HEK293 (cell line): ENCODE measurements around the gene COL5A1.

Experiments
- CTCF ChIA-PET: fragments of 350-600 bp; formaldehyde crosslinking; extraction: SDS; loops from one replicate; lab custom pipeline; 2021; ENCODE audit warnings: antibody characterized with exemption; lab: Yijun Ruan, JAX
- POLR2A ChIA-PET: fragments of 300-600 bp; formaldehyde crosslinking; extraction: SDS; loops from one replicate; lab custom pipeline; 2020; ENCODE audit warnings: antibody characterized with exemption, inconsistent platforms; lab: Yijun Ruan, JAX
- H3K27ac ChIP-seq: fragments of 200-500 bp; sonication (Bioruptor generic); 2 replicates; pipeline ENCODE4 v1.5.1; 2014; ENCODE audit warnings: low read depth, low read length, control low read depth, inconsistent platforms; ENCODE audit errors: extremely low read depth
- H3K36me3 ChIP-seq, 2 experiments: fragments of 200-500 bp in 1 of 2; sonication (Bioruptor generic) in 1 of 2; 1 replicate in 1 of 2; 2 replicates in 1 of 2; pipeline ENCODE4 v1.5.1; 2014 to 2017; ENCODE audit warnings: inconsistent platforms in 2 of 2, low read length in 2 of 2; ENCODE audit not compliant: control insufficient read depth in 2 of 2, insufficient read depth in 1 of 2
- H3K4me1 ChIP-seq: fragments of 200-500 bp; sonication (Bioruptor generic); 2 replicates; pipeline ENCODE4 v1.5.1; 2014; ENCODE audit warnings: mild to moderate bottlenecking, low read length, inconsistent platforms; ENCODE audit not compliant: control insufficient read depth, insufficient read depth
- H3K4me3 ChIP-seq: 2 replicates; pipeline ENCODE4 v1.5.1; 2011; ENCODE audit warnings: low read depth, mild to moderate bottlenecking, control low read depth, low read length, moderate library complexity
- H3K9me3 ChIP-seq: fragments of 200-500 bp; sonication (Bioruptor generic); 2 replicates; pipeline ENCODE4 v1.5.1; 2014; ENCODE audit warnings: low read depth, low read length, inconsistent platforms; ENCODE audit not compliant: control insufficient read depth, insufficient read depth
- BCL11A ChIP-seq: fragments of 450-650 bp; formaldehyde crosslinking; IDR thresholded peaks from 2 replicates; pipeline ENCODE4 v1.5.1; 2016; ENCODE audit warnings: low read depth, missing biosample characterization, missing genetic modification characterization
- BCL11B ChIP-seq: fragments of 450-650 bp; formaldehyde crosslinking; IDR thresholded peaks from 2 replicates; pipeline ENCODE4 v1.5.1; 2016; ENCODE audit warnings: low read depth, missing biosample characterization, missing genetic modification characterization
- MYNN ChIP-seq: fragments of 450-650 bp; formaldehyde crosslinking; IDR thresholded peaks from 2 replicates; pipeline ENCODE4 v1.5.1; 2016; ENCODE audit warnings: missing biosample characterization, missing genetic modification characterization, borderline replicate concordance
- SP2 ChIP-seq: fragments of 450-650 bp; formaldehyde crosslinking; IDR thresholded peaks from 2 replicates; pipeline ENCODE4 v1.5.1; 2016; ENCODE audit warnings: missing biosample characterization, missing genetic modification characterization
- SP7 ChIP-seq: fragments of 450-650 bp; formaldehyde crosslinking; IDR thresholded peaks from 2 replicates; pipeline ENCODE4 v1.5.1; 2016; ENCODE audit warnings: missing biosample characterization, missing genetic modification characterization
- ZIC2 ChIP-seq: fragments of 450-650 bp; formaldehyde crosslinking; IDR thresholded peaks from 2 replicates; pipeline ENCODE4 v1.5.1; 2016; ENCODE audit warnings: missing biosample characterization, missing genetic modification characterization
- ZNF175 ChIP-seq: fragments of 450-650 bp; formaldehyde crosslinking; IDR thresholded peaks from 2 replicates; pipeline ENCODE4 v1.5.1; 2016; ENCODE audit warnings: missing biosample characterization, missing genetic modification characterization
- ZNF223 ChIP-seq: fragments of 450-650 bp; formaldehyde crosslinking; IDR thresholded peaks from 2 replicates; pipeline ENCODE4 v1.5.1; 2016; ENCODE audit warnings: missing biosample characterization, missing genetic modification characterization
- ZNF292 ChIP-seq: fragments of 450-650 bp; formaldehyde crosslinking; IDR thresholded peaks from 2 replicates; pipeline ENCODE4 v1.5.1; 2016; ENCODE audit warnings: low read depth, missing biosample characterization, missing genetic modification characterization, borderline replicate concordance
- ZNF335 ChIP-seq: fragments of 450-650 bp; formaldehyde crosslinking; conservative IDR thresholded peaks from 2 replicates; pipeline ENCODE4 v1.5.1; 2016; ENCODE audit warnings: missing biosample characterization, missing genetic modification characterization
- ZNF37A ChIP-seq: fragments of 450-650 bp; IDR thresholded peaks from 2 replicates; pipeline ENCODE4 v1.5.1; 2018; ENCODE audit warnings: missing biosample characterization, missing genetic modification characterization
- ZNF423 ChIP-seq: fragments of 450-650 bp; formaldehyde crosslinking; IDR thresholded peaks from 2 replicates; pipeline ENCODE4 v1.5.1; 2016; ENCODE audit warnings: missing biosample characterization, missing genetic modification characterization
- ZNF514 ChIP-seq: fragments of 450-650 bp; formaldehyde crosslinking; IDR thresholded peaks from 2 replicates; pipeline ENCODE4 v1.5.1; 2016; ENCODE audit warnings: missing biosample characterization, missing genetic modification characterization
- ZNF707 ChIP-seq: fragments of 450-650 bp; formaldehyde crosslinking; IDR thresholded peaks from 2 replicates; pipeline ENCODE4 v1.5.1; 2016; ENCODE audit warnings: missing biosample characterization, missing genetic modification characterization
- ZNF837 ChIP-seq: fragments of 450-650 bp; formaldehyde crosslinking; IDR thresholded peaks from 2 replicates; pipeline ENCODE4 v1.5.1; 2016; ENCODE audit warnings: missing biosample characterization, missing genetic modification characterization
- ZSCAN30 ChIP-seq: fragments of 450-650 bp; IDR thresholded peaks from 2 replicates; pipeline ENCODE4 v1.5.1; 2018; ENCODE audit warnings: missing biosample characterization, mild to moderate bottlenecking, missing genetic modification characterization, moderate library complexity
- TF ChIP-seq, protein P1 (sequence below): fragments of 450-650 bp; formaldehyde crosslinking; IDR thresholded peaks from 2 replicates; pipeline ENCODE4 v1.5.1; 2016; ENCODE audit warnings: missing biosample characterization, missing genetic modification characterization, borderline replicate concordance
- TF ChIP-seq, protein P2 (sequence below): fragments of 450-650 bp; formaldehyde crosslinking; IDR thresholded peaks from 2 replicates; pipeline ENCODE4 v1.5.1; 2016; ENCODE audit warnings: missing biosample characterization, missing genetic modification characterization
- TF ChIP-seq, protein P3 (sequence below): fragments of 450-650 bp; formaldehyde crosslinking; IDR thresholded peaks from 2 replicates; pipeline ENCODE4; 2016; ENCODE audit warnings: missing biosample characterization, missing genetic modification characterization
- TF ChIP-seq, protein P4 (sequence below): fragments of 450-650 bp; formaldehyde crosslinking; IDR thresholded peaks from 2 replicates; pipeline ENCODE4 v1.5.1; 2017; ENCODE audit warnings: missing biosample characterization, missing genetic modification characterization

Gene COL5A1

DNA sequence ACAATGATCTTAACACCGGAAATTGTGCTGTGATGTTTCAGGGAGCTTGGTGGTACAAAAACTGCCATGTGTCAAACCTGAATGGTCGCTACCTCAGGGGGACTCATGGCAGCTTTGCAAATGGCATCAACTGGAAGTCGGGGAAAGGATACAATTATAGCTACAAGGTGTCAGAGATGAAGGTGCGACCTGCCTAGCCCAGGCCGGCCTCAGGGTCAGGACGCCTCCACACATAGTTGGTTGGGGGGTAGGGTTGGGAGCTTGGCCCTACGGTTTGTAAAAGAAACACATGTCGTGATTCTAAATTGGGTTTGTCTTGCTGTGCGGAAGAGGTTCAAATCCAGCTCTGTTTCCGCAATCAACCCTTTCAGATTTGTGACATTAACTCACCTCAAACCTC, 245.6 kb downstream of the COL5A1 start:
- POLR2A ChIA-PET: interaction anchor here (1.4 kb wide), 1 partner anchor 9 kb away, joined by 5 read pairs; no protein-coding TSS in a partner anchor
- Histone ChIP-seq H3K9me3 (no peaks in the 10 kb centered on the region), H3K27ac (no peak overlapping the region), H3K36me3 (no peaks in the 10 kb centered on the region), H3K4me3 (no peak overlapping the region), H3K4me1 (no peaks in the 10 kb centered on the region)
- TF ChIP-seq ZSCAN30 (tag by site-specific recombination) (no peak), ZIC2 (tag by site-specific recombination) (no peak), ZNF175 (tag by site-specific recombination) (no peak), ZNF707 (tag by site-specific recombination) (no peak), ZNF292 (no peak), ZNF514 (no peak), BCL11A (tag by site-specific recombination) (no peak), ZNF837 (tag by site-specific recombination) (no peak), ZNF37A (tag by site-specific recombination) (no peak), MYNN (tag by site-specific recombination) (no peak), SP7 (tag by site-specific recombination) (no peak), ZNF423 (no peak), SP2 (tag by site-specific recombination) (no peak), ZNF223 (no peak), ZNF335 (no peak), BCL11B (tag by site-specific recombination) (no peak)
- TF ChIP-seq, protein P1, sequence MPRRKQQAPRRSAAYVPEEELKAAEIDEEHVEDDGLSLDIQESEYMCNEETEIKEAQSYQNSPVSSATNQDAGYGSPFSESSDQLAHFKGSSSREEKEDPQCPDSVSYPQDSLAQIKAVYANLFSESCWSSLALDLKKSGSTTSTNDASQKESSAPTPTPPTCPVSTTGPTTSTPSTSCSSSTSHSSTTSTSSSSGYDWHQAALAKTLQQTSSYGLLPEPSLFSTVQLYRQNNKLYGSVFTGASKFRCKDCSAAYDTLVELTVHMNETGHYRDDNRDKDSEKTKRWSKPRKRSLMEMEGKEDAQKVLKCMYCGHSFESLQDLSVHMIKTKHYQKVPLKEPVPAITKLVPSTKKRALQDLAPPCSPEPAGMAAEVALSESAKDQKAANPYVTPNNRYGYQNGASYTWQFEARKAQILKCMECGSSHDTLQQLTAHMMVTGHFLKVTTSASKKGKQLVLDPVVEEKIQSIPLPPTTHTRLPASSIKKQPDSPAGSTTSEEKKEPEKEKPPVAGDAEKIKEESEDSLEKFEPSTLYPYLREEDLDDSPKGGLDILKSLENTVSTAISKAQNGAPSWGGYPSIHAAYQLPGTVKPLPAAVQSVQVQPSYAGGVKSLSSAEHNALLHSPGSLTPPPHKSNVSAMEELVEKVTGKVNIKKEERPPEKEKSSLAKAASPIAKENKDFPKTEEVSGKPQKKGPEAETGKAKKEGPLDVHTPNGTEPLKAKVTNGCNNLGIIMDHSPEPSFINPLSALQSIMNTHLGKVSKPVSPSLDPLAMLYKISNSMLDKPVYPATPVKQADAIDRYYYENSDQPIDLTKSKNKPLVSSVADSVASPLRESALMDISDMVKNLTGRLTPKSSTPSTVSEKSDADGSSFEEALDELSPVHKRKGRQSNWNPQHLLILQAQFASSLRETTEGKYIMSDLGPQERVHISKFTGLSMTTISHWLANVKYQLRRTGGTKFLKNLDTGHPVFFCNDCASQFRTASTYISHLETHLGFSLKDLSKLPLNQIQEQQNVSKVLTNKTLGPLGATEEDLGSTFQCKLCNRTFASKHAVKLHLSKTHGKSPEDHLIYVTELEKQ: no peak
- TF ChIP-seq, protein P2, sequence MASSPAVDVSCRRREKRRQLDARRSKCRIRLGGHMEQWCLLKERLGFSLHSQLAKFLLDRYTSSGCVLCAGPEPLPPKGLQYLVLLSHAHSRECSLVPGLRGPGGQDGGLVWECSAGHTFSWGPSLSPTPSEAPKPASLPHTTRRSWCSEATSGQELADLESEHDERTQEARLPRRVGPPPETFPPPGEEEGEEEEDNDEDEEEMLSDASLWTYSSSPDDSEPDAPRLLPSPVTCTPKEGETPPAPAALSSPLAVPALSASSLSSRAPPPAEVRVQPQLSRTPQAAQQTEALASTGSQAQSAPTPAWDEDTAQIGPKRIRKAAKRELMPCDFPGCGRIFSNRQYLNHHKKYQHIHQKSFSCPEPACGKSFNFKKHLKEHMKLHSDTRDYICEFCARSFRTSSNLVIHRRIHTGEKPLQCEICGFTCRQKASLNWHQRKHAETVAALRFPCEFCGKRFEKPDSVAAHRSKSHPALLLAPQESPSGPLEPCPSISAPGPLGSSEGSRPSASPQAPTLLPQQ: no peak
- TF ChIP-seq, protein P3, sequence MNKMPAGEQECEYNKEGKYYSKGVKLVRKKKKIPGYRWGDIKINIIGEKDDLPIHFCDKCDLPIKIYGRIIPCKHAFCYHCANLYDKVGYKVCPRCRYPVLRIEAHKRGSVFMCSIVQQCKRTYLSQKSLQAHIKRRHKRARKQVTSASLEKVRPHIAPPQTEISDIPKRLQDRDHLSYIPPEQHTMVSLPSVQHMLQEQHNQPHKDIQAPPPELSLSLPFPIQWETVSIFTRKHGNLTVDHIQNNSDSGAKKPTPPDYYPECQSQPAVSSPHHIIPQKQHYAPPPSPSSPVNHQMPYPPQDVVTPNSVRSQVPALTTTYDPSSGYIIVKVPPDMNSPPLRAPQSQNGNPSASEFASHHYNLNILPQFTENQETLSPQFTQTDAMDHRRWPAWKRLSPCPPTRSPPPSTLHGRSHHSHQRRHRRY (tag by site-specific recombination): no peak
- TF ChIP-seq, protein P4, sequence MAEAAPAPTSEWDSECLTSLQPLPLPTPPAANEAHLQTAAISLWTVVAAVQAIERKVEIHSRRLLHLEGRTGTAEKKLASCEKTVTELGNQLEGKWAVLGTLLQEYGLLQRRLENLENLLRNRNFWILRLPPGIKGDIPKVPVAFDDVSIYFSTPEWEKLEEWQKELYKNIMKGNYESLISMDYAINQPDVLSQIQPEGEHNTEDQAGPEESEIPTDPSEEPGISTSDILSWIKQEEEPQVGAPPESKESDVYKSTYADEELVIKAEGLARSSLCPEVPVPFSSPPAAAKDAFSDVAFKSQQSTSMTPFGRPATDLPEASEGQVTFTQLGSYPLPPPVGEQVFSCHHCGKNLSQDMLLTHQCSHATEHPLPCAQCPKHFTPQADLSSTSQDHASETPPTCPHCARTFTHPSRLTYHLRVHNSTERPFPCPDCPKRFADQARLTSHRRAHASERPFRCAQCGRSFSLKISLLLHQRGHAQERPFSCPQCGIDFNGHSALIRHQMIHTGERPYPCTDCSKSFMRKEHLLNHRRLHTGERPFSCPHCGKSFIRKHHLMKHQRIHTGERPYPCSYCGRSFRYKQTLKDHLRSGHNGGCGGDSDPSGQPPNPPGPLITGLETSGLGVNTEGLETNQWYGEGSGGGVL (tag by site-specific recombination): no peak
- CTCF ChIA-PET: no interaction called here
